ENCODE measurements around the gene S100A13. TPM values are rescaled to one million over a fixed set of nuclear protein-coding genes. Genes with fewer than 3 reads are reported as not detected.

The S100A13 gene
- total RNA-seq, 1 donor from 2014 or later: 87.4 TPM

- H4K20me1 ChIP-seq (ENCODE audit: low read depth): no peaks in the 10 kb centered on the region
- no peak overlapping the region for H3K9ac ChIP-seq
- H2AFZ ChIP-seq (replicated peaks): no peak overlapping the region
- H3K79me2 ChIP-seq (ENCODE audit: low read depth): no peaks in the 10 kb centered on the region
- Mint-ChIP-seq H3K27me3 (ENCODE audit: insufficient read depth, low read depth) (peaks cover 2% of the 10 kb centered on the region), H3K4me1 (peaks cover 4% of the 10 kb centered on the region), H3K36me3 (peaks cover 13% of the 10 kb centered on the region), H3K27ac (no peak overlapping the region), H3K9me3 (peaks cover 7% of the 10 kb centered on the region), H3K4me3 (no peak overlapping the region)
- no peak overlapping the region for H3K4me2 ChIP-seq
- TF ChIP-seq EZH2phosphoT487 (IDR thresholded peaks at IDR 0.05): no peak
- TF ChIP-seq EZH2 (IDR thresholded peaks at IDR 0.05): no peak
- TF ChIP-seq CTCF (IDR thresholded peaks at IDR 0.05): no peak
- H3K4me1 ChIP-seq: peaks cover 12% of the 10 kb centered on the region
- H3K36me3 ChIP-seq: no peaks in the 10 kb centered on the region
- no peak for DNase-seq (ENCODE audit: low spot score)
- no peaks in the 10 kb centered on the region for H3K27me3 ChIP-seq
- no peaks in the 10 kb centered on the region for H3K9me3 ChIP-seq (ENCODE audit: low read depth)
- H3F3A ChIP-seq (ENCODE audit: low read depth): no peaks in the 10 kb centered on the region
- H3K4me3 ChIP-seq: no peak overlapping the region
- H3K27ac ChIP-seq: no peak overlapping the region
Observed at GRCh38 chr1:153616917-153617311, 10.4 kb downstream of the S100A13 start.

DNA sequence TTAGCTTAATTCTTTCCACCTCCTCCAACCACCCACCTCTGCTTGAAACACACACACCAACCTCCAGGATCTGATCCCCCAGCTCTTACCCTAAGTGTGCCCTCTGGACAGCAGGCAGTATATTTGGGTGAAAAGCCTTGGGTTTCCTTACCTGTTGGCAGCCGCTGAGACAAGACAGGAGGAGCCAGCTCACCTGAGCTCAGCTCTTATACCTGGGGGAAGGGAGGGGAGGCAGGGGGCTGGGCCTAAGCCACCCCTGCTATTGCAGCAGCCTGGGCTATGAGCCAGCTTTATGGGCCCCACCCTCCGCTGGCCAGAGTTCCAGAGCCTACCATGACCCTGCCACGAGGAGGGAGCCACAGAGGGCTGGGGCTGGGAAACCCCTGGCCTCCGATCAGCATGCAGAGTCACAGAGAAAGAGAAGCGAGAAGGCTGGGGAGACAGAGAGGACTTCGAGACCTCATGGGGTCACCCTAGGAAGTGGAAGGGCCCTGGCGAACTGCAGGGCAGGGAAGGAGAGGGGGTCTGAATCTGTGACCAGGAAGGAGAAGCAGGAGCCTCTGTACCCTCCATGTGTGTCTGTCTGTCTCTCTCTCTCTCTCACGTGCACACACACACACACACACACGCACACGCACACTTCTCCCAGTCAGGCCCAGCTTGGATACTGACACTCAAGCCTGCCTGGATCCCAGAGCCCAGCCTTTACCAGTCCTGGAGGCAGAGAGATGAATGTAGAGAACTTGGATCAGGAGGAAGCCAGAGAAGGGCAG lies 11.0 kb downstream of the S100A13 start, which contains the start of gene S100A14:
TSS of gene S100A14 (minus strand) at position 182 of the 773 bp plus-strand sequence. CDS start 467 bp downstream, outside the sequence.
- Mint-ChIP-seq H3K9me3 (peaks cover 7% of the 10 kb centered on the region), H3K36me3 (peaks cover 13% of the 10 kb centered on the region), H3K4me1 (peaks cover 4% of the 10 kb centered on the region), H3K27me3 (ENCODE audit: insufficient read depth, low read depth) (peaks cover 2% of the 10 kb centered on the region), H3K27ac (no peak within 1 kb of the TSS), H3K4me3 (no peak within 1 kb of the TSS)
- Histone ChIP-seq H3K79me2 (ENCODE audit: low read depth) (no peaks in the 10 kb centered on the region), H3K4me3 (no peak within 1 kb of the TSS), H3K4me1 (peaks cover 16% of the 10 kb centered on the region), H3K27ac (no peak within 1 kb of the TSS), H2AFZ (replicated peaks) (no peak within 1 kb of the TSS), H3K9ac (no peak within 1 kb of the TSS), H4K20me1 (ENCODE audit: low read depth) (no peaks in the 10 kb centered on the region), H3K4me2 (no peak within 1 kb of the TSS), H3F3A (ENCODE audit: low read depth) (no peaks in the 10 kb centered on the region), H3K27me3 (no peaks in the 10 kb centered on the region), H3K36me3 (no peaks in the 10 kb centered on the region), H3K9me3 (ENCODE audit: low read depth) (no peaks in the 10 kb centered on the region)
- TF ChIP-seq EZH2 (IDR thresholded peaks at IDR 0.05) (no peak), CTCF (IDR thresholded peaks at IDR 0.05) (no peak), EZH2phosphoT487 (IDR thresholded peaks at IDR 0.05) (no peak)
- DNase-seq (ENCODE audit: low spot score): no peak

- Histone ChIP-seq H3K4me2 (no peak overlapping the region), H3K9me3 (ENCODE audit: low read depth) (no peaks in the 10 kb centered on the region), H3K27me3 (no peaks in the 10 kb centered on the region), H3K4me1 (peaks cover 16% of the 10 kb centered on the region), H3F3A (ENCODE audit: low read depth) (no peaks in the 10 kb centered on the region), H3K4me3 (no peak overlapping the region), H3K9ac (no peak overlapping the region), H4K20me1 (ENCODE audit: low read depth) (no peaks in the 10 kb centered on the region), H2AFZ (replicated peaks) (no peak overlapping the region), H3K79me2 (ENCODE audit: low read depth) (no peaks in the 10 kb centered on the region), H3K36me3 (no peaks in the 10 kb centered on the region), H3K27ac (no peak overlapping the region)
- no peak for DNase-seq (ENCODE audit: low spot score)
- H3K27ac Mint-ChIP-seq: no peak overlapping the region
- peaks cover 4% of the 10 kb centered on the region for H3K9me3 Mint-ChIP-seq
- no peak for TF ChIP-seq CTCF (IDR thresholded peaks at IDR 0.05)
- TF ChIP-seq EZH2 (IDR thresholded peaks at IDR 0.05): no peak
- TF ChIP-seq EZH2phosphoT487 (IDR thresholded peaks at IDR 0.05): no peak
- peaks cover 4% of the 10 kb centered on the region for H3K4me1 Mint-ChIP-seq
- H3K27me3 Mint-ChIP-seq (ENCODE audit: insufficient read depth, low read depth): peaks cover 2% of the 10 kb centered on the region
- H3K36me3 Mint-ChIP-seq: peaks cover 9% of the 10 kb centered on the region
- no peak overlapping the region for H3K4me3 Mint-ChIP-seq
Observed at GRCh38 chr1:153615406-153615805, 11.9 kb downstream of the S100A13 start.
